ENCODE measurements around the gene TEX12.
A peak's percentile ranks its signal among the peaks of the same experiment; 100 is the strongest.
"Not testable (repeated sequence)": the region's sequence is repeated elsewhere in the genome, so short reads cannot be mapped to it uniquely, and the experiment has no call there.

TEX12 gene

DNA sequence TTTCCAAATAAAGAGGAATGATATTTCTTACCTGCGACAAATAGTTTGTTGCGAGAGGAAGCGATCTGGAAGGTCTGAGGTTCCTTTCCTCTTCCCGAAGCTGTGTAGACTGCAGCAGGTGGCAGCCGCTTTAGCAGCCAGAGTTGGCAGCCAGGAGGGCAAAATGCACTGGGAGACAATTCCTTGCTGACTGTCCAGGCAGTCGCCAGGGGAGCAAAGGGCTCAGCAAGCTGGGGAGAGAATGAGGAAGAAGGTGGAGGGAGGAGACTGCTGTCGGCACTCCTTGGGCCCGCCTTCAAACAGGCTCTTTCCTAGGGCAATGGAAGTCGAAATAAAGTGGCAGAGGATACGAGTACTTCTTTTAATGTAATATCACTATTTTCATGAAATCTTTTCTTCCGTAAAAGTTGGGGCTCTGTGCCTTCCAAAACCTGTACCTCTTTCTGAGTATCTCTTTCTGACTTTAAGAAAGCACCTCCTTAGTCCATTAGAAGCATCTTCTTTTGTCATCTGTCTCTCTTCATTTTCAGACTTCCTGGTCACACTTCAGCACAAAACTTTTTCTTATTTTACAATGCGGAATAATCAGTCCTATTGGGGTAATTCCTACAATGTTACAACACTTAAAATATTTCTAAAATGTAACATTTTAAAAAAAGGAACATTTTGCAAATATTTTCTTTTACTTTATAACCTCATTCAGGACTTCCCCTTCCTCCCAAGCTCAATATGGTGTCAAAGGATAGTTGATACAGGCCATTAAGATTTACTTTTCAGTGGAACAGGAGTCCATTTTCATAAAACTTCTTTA is 3.1 kb upstream of the TEX12 start, which contains the start of gene IL18:
Gene IL18 (minus strand): TSS at position 220 of the 811 bp plus-strand sequence. CDS start 9,041 bp downstream, outside the sequence.
- DNase-seq (ENCODE audit: low read depth): no peak

DNA sequence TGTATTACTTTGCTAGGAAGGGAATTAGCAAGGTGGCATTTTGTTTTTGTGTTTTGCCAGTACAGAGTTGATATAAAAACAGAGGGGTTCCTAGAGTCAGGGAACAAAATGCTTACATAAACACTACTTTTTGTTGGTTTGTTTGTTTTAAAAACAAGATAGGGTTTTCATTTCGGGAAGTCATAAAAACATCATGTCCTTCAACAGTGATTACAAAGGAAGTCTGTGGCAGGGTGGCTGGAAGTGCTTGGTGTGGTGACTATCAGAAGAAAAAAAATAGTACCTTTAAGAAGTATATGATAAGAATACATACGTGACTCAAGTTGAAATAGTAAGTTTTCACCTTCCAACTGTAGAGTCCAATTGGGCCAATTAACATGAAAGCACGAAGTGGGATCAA is 2.1 kb upstream of the TEX12 start:
- no peak for DNase-seq (ENCODE audit: low read depth)

DNA sequence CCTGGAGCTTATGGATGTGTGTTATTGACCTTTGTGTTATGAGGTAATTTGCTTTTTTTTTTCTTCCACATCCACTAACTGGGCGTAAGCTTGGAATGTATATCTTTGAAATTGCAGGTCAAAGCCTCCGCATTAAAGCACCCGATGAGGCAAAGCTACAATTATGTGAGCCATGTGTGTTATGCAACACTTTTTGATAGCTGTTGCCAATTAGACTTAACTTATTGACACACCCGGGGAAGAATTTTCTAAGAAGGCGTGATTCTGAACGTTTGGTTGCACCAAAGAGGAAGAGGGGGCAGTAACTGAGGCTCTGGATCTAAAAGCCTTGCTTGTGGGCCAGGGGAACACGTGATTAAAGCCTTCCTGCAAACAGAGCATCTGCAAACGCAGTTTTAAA is 610 bp upstream of the TEX12 start:
- no peak for DNase-seq (ENCODE audit: low read depth)

DNA sequence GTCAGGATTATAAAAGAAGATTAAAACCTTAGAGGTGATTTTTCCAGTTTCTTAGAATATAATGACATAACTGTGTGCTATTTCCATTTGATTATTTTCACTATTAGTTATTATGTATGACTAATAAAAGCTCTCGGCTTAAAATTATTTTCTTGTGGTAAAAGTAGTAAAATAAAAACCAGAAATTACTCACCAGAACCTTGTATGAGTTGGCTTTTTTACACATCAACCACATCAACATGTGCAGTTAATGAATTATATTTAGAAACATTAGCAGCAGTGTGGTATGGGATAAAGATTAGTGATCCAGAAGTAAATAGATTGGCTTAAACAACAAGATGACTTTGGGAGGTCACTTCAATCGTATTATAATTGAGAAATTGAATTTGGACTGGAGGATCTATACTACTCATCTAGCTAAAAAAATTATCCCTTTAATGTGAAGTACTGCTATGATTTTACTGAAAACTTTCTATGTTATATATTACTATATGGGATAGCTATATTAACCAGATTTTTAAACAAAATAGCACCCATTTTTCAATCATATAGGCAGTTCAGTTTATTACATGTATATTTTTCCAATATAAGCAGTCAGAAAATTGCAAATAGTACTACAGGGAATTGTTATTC is 5.3 kb downstream of the TEX12 start:
- peak; percentile 1 for DNase-seq (ENCODE audit: low read depth)

DNA sequence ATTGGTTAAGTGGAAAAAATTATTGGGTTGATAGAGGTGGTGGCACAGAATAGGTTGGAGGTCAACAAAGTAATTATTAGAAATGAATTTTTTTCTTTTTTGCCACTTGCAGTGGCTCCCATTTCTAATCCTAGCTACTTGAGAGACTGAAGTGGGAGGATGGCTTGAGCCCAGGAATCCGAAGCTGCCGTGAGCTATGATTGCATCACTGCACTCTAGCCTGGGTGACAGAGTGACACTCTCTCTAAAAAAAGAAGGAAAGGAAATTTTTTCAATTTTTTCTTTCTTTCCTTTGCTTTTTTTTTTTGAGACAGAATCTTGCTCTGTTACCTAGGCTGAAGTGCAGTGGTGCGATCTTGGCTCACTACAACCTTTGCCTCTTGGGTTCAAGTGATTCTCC is 6.0 kb downstream of the TEX12 start:
- no peak for DNase-seq (ENCODE audit: low read depth)

DNA sequence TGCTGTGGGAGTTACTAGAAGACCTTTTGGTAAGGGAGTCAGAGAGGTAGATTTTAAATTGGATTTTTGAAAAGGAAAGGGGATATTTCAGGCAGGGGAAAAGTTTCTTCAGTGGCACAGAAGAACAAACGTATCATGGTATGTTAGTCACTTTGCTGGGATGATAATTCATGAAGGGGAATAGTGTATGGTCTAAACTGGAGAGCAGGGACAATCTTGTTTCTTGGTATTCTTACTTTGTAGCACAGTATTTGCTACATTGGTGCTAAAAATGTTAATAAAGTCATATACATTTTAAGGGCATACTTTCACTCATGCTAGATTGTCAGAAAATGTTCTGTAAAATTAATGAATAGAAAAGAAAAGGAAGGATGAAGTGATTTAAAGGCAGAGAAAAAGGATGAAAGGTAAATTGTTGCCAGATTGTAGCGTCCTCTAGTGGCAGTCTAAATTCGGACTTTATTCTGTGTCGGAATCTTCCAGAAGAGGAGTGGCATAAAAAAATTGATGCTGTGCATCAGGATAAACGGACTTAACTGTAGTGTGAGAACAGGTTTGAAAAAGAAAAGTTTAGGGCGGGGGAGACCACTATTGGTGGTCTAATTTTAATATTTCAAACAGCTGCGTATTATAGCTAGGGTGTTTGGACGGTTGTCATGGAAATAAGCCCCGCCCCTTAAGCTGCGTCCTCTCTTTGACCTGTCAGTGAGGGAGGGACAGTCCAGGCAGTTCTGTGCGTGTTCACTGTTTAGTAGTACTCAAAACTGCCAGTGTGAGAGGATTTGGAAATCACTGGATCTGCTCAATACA is 7.8 kb downstream of the TEX12 start, which contains the start of gene BCO2:
Gene BCO2 (plus strand): TSS at position 724 of the 810 bp plus-strand sequence. CDS start 90 bp downstream, outside the sequence.
- DNase-seq (ENCODE audit: low read depth): peak; percentile 49

DNA sequence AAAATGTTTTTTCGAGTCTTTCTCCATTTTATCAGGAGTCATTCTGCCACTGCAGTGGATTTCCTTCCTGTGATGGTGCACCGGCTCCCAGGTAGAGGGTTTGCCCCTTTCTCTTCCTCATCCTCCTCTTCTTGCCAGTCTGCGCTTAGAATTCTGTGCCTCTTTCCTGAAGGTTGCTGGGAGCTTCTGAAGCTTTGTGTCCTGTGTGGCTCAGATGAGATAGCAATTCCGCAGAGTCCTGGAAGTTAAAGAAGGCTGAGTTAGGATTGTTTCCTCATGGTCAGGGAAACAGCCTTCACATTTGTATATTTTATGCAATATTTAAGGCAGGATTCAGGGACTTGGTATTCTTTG is 8.4 kb downstream of the TEX12 start:
- DNase-seq (ENCODE audit: low read depth): no peak

DNA sequence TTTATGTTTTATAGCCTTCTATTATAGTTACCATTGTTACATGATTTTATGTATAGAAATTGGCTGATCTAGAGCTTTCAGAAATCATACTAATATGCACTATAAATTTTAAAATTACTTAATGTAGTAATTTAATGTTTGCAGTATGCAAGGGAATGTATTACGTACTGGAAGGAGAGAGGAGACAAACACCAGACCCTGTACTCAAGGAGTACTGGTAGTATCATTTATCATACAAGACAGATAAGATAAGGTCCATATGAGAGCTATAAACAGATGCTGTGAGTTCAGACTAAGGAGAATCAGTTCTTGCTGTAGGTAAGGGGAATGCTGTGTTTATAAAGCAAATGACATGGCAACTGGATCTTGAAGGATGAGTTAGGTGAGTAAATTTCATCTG is 8.9 kb downstream of the TEX12 start:
- no peak for DNase-seq (ENCODE audit: low read depth)

DNA sequence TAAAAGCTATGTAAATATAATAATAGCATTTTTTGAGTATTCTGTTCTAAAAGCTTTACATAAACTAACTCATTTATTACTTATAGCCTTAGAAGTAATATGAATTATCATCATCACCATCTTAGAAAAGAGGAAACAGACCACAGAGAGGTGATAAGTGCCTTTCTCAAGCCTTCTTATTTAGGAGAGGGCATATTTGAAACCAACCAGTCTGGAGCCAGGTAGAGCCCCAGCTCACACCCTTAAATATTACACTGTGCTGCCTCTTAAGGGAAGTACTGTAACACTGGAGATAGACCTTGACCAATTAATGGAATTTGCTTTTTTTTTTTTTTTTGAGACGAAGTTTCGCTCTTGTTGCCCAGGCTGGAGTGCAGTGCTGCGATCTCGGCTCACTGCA is 10.4 kb downstream of the TEX12 start:
- DNase-seq (ENCODE audit: low read depth): no peak

DNA sequence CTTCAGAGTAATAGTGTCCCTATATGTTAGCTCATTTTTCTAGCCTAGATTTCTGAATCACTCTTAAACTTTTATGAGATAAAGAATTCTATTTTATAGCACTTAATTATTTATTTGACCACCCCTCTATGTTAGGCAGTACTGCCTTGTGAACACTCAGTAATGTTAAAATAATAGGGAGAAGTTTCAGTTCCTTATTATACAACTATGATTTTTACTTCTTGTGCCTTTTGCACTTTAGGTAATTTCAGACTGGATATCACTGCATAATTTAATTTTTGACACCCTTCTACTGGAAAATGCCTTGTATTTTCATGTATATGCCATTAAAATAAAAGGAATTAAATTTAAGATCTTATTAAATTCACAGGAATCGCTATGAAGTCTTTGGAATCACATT is 11.3 kb downstream of the TEX12 start:
- DNase-seq (ENCODE audit: low read depth): no peak

DNA sequence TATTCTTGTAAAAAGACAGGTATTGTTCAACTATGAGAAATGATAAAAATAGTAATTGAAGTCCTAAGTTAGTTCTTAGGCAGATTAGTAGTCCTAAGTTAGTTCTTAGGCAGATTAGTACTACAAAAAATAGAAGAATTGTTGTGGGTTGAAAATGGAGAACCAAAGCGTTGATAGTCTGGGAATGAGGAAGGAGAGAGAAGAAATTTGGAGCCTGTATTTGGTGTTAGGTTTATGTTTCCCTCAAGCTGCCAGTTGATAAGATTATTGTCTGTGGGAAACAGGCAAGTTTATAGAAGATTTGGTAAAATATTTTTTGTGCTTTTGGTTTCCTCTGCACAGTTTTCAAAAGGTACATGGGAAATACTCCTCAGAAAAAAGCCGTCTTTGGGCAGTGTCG is 11.8 kb downstream of the TEX12 start:
- no peak for DNase-seq (ENCODE audit: low read depth)

DNA sequence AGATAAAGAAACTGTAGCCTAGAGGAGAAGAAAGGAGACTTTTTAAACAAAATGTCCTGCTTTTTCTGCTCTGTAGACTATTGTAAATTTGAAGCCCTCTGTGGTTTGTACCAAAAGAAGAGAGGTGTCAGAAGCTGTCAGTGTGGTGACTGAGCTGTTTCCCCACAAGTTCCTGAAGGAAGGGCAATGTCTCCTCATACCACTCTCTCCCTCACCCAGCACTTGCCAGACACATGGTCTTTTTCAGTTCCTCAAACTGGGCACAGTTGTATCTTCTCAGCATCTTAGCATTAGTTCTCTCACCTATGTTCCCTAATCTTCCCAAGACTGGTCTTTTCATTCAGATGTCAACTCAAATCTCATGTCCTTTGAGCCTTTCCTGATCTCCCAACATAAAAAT is 12.4 kb downstream of the TEX12 start:
- no peak for DNase-seq (ENCODE audit: low read depth)

DNA sequence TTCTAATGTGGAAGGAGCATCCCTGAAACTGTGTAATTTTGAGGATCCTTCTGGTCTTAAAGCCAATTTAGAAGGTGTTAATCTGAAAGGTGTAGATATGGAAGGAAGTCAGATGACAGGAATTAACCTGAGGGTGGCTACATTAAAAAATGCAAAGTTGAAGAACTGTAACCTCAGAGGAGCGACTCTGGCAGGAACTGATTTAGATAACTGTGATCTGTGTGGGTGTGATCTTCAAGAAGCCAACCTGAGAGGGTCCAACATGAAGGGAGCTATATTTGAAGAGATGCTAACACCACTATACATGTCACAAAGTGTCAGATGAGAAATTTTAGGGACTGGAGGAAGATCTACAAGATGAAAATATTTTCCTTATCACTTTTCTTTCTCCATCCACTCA is 15.7 kb downstream of the TEX12 start:
- no peak for DNase-seq (ENCODE audit: low read depth)

DNA sequence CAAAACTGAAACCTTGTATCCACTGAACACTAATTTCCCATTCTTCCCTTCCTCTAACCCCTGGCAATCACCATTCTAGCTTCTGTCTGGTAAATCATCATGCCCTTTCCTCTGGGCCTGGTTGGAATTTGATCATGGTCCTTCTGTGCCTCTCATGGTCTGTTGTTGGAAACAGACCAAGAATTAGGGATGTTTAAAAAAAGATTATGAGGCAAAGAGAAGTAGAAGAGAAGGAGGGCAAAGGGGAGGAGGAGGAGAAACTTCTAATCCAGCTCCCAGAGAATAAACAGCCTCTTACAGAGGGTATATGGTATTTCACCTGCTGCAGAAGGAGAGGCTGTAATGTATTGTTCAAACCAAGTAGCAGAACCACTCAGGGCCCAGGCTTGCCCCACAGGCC is 18.7 kb downstream of the TEX12 start:
- DNase-seq (ENCODE audit: low read depth): peak; percentile 1

DNA sequence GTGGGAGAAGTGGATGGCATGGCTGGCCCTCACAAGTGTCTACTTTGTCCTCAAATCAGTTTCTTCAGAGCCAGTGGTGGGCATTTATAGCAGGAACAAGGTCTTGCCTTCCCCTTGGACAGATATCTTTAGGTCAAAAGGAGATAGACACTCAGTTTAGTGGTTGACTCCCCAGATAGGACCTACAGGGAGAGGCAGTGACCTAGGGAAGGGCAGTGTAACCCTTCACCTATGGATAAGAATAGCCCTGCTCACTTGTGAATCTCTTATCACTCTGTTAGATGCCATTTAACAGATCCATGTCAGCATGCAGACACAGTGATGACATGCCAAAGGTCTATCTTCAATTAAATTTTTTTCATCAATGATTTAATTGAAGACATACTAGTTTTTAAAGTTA is 19.1 kb downstream of the TEX12 start:
- DNase-seq (ENCODE audit: low read depth): no peak

DNA sequence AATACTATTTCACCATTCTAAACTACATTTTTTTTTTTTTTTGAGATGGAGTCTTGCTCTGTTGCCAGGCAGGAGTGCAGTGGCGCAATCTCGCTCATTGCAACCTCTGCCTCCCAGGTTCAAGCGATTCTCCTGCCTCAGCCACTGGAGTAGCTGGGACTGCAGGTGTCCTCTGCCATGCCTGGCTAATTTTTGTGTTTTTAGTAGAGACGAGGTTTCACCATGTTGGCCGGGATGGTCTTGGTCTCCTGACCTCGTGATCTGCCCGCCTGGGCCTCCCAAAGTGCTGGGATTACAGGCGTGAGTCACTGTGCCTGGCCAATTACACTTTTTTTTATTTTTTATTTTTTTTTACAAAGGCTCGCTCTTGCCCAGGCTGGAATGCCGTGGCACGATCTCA is 27.9 kb downstream of the TEX12 start:
- not testable (repeated sequence) for DNase-seq (ENCODE audit: low read depth)

DNA sequence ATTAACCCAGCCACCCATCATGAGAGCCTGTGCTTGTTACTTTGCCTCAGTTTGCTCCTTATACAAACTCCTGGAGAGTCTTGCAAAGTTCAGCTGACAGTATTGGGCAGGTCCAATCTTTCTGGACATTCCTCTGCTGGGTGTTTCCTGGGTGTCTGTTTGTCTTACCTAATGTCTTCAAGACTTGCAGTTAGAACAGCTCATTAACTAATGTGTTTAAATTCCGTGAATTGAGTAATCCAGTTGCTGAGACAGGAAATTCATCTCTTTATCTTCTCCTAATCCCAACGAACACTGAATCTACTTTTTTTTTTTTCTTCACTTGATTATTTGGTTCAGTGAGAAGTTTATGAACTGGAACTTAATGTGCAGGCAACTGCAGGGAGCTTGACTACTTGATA is 28.8 kb downstream of the TEX12 start:
- DNase-seq (ENCODE audit: low read depth): peak; percentile 37

DNA sequence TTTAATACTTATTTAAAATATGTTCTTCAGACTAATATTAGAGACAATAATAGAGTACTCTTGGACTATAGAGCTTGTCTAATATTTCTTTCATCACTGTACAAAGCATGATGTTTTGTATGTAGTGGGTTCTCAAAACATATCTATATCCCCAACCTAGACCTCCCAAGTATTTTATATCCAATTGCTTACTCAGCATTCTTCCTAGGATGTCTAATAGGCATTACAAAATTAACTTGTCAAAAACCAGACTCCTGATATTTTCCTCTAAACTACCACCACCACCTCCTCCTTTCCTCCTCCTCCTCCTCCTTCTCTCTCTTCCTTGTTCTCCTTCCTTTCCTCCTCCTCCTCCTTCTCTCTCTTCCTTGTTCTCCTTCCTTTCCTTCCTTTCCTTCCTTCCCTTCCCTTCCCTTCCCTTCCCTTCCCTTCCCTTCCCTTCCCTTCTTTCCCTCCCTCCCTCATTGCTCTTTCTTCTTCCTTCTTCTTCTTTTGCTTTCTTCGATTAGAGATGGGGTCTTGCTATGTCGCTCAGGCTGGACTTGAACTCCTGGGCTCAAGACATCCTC is 29.4 kb downstream of the TEX12 start:
- no peak for DNase-seq (ENCODE audit: low read depth)

DNA sequence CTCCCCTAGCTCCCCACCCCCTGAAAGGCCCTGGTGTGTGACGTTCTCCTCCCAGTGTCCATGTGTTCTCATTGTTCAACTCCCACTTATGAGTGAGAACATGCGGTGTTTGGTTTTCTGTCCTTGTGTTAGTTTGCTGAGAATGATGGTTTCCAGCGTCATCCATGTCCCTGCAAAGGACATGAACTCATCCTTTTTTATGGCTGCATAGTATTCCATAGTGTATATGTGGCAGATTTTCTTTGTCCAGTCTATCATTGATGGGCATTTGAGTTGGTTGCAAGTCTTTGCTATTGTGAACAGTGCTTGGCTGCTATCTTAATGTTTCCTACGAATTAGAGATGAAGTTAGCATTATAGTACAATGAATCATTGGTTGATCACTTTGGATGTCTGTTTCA is 31.9 kb downstream of the TEX12 start:
- DNase-seq (ENCODE audit: low read depth): not testable (repeated sequence)

DNA sequence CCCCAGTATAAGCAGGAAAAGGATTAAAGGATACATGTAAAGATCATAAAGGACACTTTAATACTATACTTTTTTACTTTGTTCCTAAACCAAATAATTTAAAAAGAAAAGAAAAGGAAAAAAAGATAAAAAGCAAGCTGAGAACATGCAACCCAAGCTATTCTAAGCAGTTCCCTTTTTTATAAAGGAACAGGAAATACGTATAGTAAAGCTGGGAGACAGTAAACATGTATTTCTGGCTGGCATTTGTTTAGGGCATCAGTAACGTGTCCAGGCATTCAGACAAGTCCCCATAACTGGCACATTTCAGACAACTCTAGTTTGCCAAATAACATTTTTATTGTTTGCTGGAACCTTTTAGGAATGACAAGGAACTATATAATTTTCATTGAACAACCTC is 33.1 kb downstream of the TEX12 start:
- no peak for DNase-seq (ENCODE audit: low read depth)

DNA sequence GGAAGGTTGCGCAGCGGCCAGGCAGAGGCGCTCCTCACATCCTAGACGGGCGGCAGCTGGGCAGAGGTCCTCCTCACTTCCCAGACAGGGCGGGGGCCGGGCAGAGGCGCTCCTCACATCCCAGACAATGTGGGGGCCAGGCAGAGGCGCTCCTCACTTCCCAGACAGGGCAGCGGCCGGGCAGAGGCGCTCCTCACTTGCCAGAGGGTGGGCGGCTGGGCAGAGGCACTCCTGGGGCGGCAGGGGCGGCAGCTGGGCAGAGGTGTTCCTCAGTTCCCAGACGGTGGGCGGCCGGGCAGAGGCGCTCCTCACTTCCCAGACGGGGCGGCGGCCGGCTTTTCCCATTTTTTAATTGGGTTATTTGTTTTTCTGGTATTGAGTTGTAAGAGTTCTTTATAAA is 38.9 kb downstream of the TEX12 start:
- no peak for DNase-seq (ENCODE audit: low read depth)

DNA sequence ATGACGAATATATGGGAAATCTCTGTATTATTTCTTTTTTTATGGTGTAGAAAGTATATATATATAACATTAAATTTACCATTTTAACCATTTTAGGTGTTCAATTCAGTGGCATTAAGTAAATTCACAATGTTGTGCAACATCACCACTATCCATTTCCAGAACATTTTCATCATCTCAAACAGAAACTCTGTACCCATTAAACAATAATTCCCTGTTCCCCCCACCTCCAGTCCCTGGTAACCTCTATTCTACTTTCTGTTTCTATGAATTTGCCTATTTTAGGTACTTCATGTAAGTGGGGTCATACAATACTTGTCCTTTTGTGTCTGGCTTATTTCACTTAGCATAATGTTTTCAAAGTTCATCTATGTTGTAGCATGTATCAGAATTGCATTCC is 43.7 kb downstream of the TEX12 start:
- no peak for DNase-seq (ENCODE audit: low read depth)

DNA sequence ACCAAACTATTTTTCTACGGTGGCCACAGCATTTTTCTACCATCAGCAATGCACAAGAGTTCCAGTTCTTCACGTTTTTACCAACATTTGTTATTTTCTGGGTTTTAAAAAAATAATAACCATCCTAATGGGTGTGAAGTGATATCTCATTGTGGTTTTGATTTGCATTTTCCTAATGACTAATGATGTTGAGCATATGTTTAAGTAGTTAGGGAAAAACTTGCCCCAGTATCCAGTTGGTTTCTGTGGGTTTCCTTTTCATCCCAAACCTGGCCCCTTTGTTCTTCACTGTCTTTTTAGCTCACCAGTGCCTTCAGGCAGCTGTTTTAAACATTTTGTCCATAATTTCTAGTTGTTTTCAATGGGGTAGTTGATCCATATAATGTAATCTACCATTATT is 44.4 kb downstream of the TEX12 start:
- DNase-seq (ENCODE audit: low read depth): no peak
